ENCODE data around the gene SPTY2D1. TPM values are rescaled to one million over a fixed set of nuclear protein-coding genes. Genes with fewer than 3 reads are reported as not detected.
"Not testable (repeated sequence)": the region's sequence is repeated elsewhere in the genome, so short reads cannot be mapped to it uniquely, and the experiment has no call there.

The SPTY2D1 gene, protein sequence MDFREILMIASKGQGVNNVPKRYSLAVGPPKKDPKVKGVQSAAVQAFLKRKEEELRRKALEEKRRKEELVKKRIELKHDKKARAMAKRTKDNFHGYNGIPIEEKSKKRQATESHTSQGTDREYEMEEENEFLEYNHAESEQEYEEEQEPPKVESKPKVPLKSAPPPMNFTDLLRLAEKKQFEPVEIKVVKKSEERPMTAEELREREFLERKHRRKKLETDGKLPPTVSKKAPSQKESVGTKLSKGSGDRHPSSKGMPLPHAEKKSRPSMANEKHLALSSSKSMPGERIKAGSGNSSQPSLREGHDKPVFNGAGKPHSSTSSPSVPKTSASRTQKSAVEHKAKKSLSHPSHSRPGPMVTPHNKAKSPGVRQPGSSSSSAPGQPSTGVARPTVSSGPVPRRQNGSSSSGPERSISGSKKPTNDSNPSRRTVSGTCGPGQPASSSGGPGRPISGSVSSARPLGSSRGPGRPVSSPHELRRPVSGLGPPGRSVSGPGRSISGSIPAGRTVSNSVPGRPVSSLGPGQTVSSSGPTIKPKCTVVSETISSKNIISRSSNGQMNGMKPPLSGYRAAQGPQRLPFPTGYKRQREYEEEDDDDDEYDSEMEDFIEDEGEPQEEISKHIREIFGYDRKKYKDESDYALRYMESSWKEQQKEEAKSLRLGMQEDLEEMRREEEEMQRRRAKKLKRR
- total RNA-seq (2014; rRNA removed; shearing (Covaris generic)) = 15.6 and 15.8 TPM in 2 replicates
- 15.8 and 16.9 TPM in 2 replicates for total RNA-seq (2022)
- Bru-seq, nascent RNA = percentile 76 among the genes with signal in this experiment
- BruChase-seq, experiment 1, labeled RNA remaining after a 6-hour chase = percentile 69 among the genes with signal in this experiment
- BruChase-seq, experiment 2, labeled RNA remaining after a 2-hour chase = percentile 87 among the genes with signal in this experiment
- long read RNA-seq, full-length matches to known transcripts = 8 of 14 reads
- long read RNA-seq, partial matches to known transcripts = 1 of 14 reads
- long read RNA-seq, other reads (novel, unspliced or antisense) = 5 of 14 reads

DNA sequence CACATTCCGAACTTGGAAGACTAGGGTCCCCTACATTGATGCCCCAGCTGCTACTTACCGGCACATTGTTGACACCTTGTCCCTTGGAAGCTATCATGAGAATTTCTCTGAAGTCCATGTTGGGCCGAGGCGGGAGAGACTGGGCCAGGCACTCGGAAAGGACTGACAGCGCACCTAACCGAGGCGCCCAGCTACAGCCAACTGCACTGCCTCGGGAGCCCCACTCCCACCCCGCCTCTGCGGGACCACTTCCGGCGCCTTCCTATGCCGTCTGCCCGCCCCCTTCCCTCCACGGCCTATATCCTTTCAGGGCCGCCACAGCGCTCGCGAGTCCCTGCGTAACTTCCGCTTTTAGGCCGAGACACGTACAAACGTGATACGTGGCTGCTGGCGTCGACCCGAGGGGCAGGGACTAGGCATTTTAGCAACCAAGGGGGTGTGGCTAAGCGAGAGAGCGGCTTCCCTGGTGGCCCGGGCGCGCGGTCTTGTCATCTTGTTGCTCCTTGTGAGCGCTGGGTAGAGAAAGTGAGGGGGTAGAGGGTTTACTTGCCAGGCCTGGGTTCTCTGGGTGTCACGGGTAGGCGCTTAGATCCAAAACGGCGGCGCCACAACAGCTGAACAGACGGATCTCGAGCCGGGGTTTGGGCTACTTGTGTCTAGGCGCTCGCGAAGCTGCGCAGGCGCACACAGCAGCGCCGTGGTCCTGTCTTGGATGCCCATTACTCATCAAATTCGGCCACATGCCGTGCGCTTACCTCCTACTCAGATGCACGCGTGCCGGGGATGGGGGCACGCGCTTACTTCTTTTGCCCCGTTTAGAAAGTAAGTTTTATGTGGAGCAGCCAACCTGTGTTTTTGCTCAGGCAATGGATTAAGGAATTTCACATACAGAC is at the start of gene SPTY2D1:
Gene SPTY2D1 (minus strand): TSS at position 203 of the 893 bp plus-strand sequence. CDS start 85 bp downstream, at position 118.
- Histone ChIP-seq H3K27ac (ENCODE audit: low read depth, low read length, poor library complexity, severe bottlenecking) (peak within 1 kb of the TSS; percentile 67), H3K79me2 (ENCODE audit: insufficient read depth, low read depth, low read length) (peaks cover 45% of the 10 kb centered on the region)
- POLR2A ChIA-PET = interaction anchor here (0.6 to 6.2 kb wide), 14 partner anchors 11 to 357 kb away, joined by 3 to 43 read pairs (median 4); partner anchors contain the start of genes GTF2H1, HPS5, LDHA and UEVLD

DNA sequence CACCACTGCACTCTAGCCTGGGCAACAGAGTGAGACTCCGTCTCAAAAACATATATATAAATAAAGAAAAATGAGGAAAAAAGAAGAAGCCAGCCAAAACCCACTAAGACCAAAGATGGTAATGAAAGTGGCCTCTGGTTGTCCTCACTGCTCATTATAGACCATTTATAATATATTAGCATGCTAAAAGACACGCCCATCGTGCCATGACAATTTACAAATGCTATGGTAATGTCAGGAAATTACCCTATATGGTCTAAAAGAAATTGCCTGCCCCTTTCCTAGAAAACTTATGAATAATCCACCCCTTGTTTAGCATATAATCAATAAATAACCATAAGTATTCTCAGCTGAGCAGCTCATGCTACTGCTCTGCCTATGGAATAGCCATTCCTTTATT is 48.3 kb upstream of the SPTY2D1 start:
- Histone ChIP-seq H3K9me3 (ENCODE audit: low read length) (no peaks in the 10 kb centered on the region), H3K79me2 (ENCODE audit: insufficient read depth, low read depth, low read length) (no peaks in the 10 kb centered on the region), H2AFZ (ENCODE audit: low read length) (no peak overlapping the region), H3K4me2 (ENCODE audit: low read length) (no peak overlapping the region), H4K20me1 (ENCODE audit: insufficient read depth, low read length) (no peaks in the 10 kb centered on the region), H3K27ac (ENCODE audit: low read depth, low read length, poor library complexity, severe bottlenecking) (no peak overlapping the region), H3K9me2 (ENCODE audit: insufficient read depth, low read length) (no peaks in the 10 kb centered on the region), H3K36me3 (ENCODE audit: insufficient read depth, low read length) (no peaks in the 10 kb centered on the region), H3K4me1 (ENCODE audit: insufficient read depth, low read length, poor library complexity, severe bottlenecking) (no peaks in the 10 kb centered on the region), H3K4me3 (ENCODE audit: low read depth, low read length, poor library complexity, severe bottlenecking) (no peak overlapping the region)
- DNase-seq (ENCODE audit: low spot score) = no peak
- ChIA-PET CTCF (ENCODE audit: unreplicated experiment) (no interaction called here), POLR2A (interaction anchor here (0.6 kb wide), 1 partner anchor 9 kb away, joined by 3 read pairs; no protein-coding TSS in a partner anchor)
- TF ChIP-seq, protein P1, sequence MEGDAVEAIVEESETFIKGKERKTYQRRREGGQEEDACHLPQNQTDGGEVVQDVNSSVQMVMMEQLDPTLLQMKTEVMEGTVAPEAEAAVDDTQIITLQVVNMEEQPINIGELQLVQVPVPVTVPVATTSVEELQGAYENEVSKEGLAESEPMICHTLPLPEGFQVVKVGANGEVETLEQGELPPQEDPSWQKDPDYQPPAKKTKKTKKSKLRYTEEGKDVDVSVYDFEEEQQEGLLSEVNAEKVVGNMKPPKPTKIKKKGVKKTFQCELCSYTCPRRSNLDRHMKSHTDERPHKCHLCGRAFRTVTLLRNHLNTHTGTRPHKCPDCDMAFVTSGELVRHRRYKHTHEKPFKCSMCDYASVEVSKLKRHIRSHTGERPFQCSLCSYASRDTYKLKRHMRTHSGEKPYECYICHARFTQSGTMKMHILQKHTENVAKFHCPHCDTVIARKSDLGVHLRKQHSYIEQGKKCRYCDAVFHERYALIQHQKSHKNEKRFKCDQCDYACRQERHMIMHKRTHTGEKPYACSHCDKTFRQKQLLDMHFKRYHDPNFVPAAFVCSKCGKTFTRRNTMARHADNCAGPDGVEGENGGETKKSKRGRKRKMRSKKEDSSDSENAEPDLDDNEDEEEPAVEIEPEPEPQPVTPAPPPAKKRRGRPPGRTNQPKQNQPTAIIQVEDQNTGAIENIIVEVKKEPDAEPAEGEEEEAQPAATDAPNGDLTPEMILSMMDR (conservative IDR thresholded peaks at IDR 0.05; ENCODE audit: low read length) = no peak
- intact Hi-C loops (cut with micrococcal nuclease; ENCODE audit: unreplicated experiment) = no loop called here
- BruUV-seq (replicated peaks) = no TSS peak

More for the DNA sequence above, at the start of gene SPTY2D1:
- H3K9me2 ChIP-seq (ENCODE audit: insufficient read depth, low read length) = no peaks in the 10 kb centered on the region
- intact Hi-C loops (cut with micrococcal nuclease; ENCODE audit: unreplicated experiment) = loop anchor here (1.0 to 10.0 kb wide), 3 partner anchors 108 to 520 kb away; partner anchors contain the start of genes GTF2H1, HPS5 and TSG101
- peaks cover 16% of the 10 kb centered on the region for H3K4me1 ChIP-seq (ENCODE audit: insufficient read depth, low read length, poor library complexity, severe bottlenecking)
- peaks cover 14% of the 10 kb centered on the region for H3K36me3 ChIP-seq (ENCODE audit: insufficient read depth, low read length)
- peak within 1 kb of the TSS; percentile 90 for H3K4me3 ChIP-seq (ENCODE audit: low read depth, low read length, poor library complexity, severe bottlenecking)
- TSS peak; percentile 98 for BruUV-seq (replicated peaks)
- H3K4me2 ChIP-seq (ENCODE audit: low read length) = peak within 1 kb of the TSS; percentile 90
- no peaks in the 10 kb centered on the region for H3K9me3 ChIP-seq (ENCODE audit: low read length)
- CTCF ChIA-PET (ENCODE audit: unreplicated experiment) = interaction anchor here (0.6 to 1.6 kb wide), 3 partner anchors 60 to 519 kb away, joined by 3 to 6 read pairs (median 3); no protein-coding TSS in a partner anchor
- H2AFZ ChIP-seq (ENCODE audit: low read length) = peak within 1 kb of the TSS; percentile 95
- TF ChIP-seq, protein P1 (conservative IDR thresholded peaks at IDR 0.05; ENCODE audit: low read length) = no peak
- no peak for TF ChIP-seq EZH2phosphoT487 (IDR thresholded peaks at IDR 0.05; ENCODE audit: borderline replicate concordance, low read depth, low read length)
- no peaks in the 10 kb centered on the region for H4K20me1 ChIP-seq (ENCODE audit: insufficient read depth, low read length)
- DNase-seq (ENCODE audit: low spot score) = peak; percentile 100

DNA sequence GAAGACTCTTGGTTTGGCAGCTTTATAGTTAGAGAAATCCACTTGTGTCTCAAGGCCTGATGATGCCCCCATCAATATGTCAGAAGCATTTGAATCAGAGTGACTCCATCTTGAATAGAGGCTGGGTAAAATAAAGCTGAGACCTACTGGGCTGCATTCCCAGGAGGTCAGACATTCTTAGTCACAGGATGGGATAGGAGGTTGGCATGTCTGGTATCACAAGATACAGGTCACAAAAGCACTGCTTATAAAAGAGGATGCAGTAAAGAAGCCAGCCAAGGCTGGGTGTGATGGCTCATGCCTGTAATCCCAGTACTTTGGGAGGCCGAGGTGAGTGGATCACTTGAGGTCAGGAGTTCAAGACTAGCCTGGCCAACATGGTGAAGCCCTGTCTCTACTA is 47.8 kb upstream of the SPTY2D1 start:
- intact Hi-C loops (cut with micrococcal nuclease; ENCODE audit: unreplicated experiment); POLR2A ChIA-PET; H3K4me3 ChIP-seq (ENCODE audit: low read depth, low read length, poor library complexity, severe bottlenecking); H3K9me3 ChIP-seq (ENCODE audit: low read length); H3K9me2 ChIP-seq (ENCODE audit: insufficient read depth, low read length); H2AFZ ChIP-seq (ENCODE audit: low read length); H4K20me1 ChIP-seq (ENCODE audit: insufficient read depth, low read length); H3K27ac ChIP-seq (ENCODE audit: low read depth, low read length, poor library complexity, severe bottlenecking); H3K79me2 ChIP-seq (ENCODE audit: insufficient read depth, low read depth, low read length); H3K4me1 ChIP-seq (ENCODE audit: insufficient read depth, low read length, poor library complexity, severe bottlenecking); H3K4me2 ChIP-seq (ENCODE audit: low read length); H3K36me3 ChIP-seq (ENCODE audit: insufficient read depth, low read length); CTCF ChIA-PET (ENCODE audit: unreplicated experiment); BruUV-seq (replicated peaks); DNase-seq (ENCODE audit: low spot score): not testable (repeated sequence)
